Peyer's patch (tissue), 4 donors: ENCODE data around the gene PTPRQ.

Experiments
- CTCF ChIP-seq, 6 experiments: fragments of 450-650 bp in 4 of 6; fragments of 200-600 bp in 2 of 6; sonication (generic) in 1 of 6; IDR thresholded peaks; one replicate each; pipeline ENCODE4 v1.5.1; 2017 to 2019; ENCODE audit warnings: antibody characterized with exemption in 6 of 6, mild to moderate bottlenecking in 3 of 6, moderate library complexity in 1 of 6
- POLR2A ChIP-seq, 2 donors: fragments of 450-650 bp; IDR thresholded peaks; one replicate each; pipeline ENCODE4 v1.5.1; 2017; ENCODE audit warnings: antibody characterized with exemption in 2 of 2, mild to moderate bottlenecking in 2 of 2, moderate library complexity in 2 of 2

GRCh38 chr12:80714055-80714454 lies 270.0 kb downstream of the PTPRQ start:
- TF ChIP-seq CTCF (IDR thresholded peaks at IDR 0.05) (no peak), POLR2A (IDR thresholded peaks at IDR 0.05) (no peak)
